Right atrium auricular region (tissue), 2 donors: ENCODE measurements around the gene ZBTB25. TPM values are rescaled to one million over a fixed set of nuclear protein-coding genes. Genes with fewer than 3 reads are reported as not detected.

ENCODE experiments used
- DNase-seq: peaks from one replicate; pipeline ENCODE4 v3.0.0-alpha.2; 2019; ENCODE audit warnings: low spot score
- H3K27ac ChIP-seq, 2 donors: fragments of 200-600 bp; sonication (generic); 1 replicate in 1 of 2; 2 replicates in 1 of 2; pipeline ENCODE4 v1.5.1; 2016 to 2019
- H3K27me3 ChIP-seq, 2 donors: fragments of 200-600 bp; sonication (generic); one replicate each; pipeline versions ENCODE4 v1.5.1 to v1.6.0; 2017 to 2019
- H3K36me3 ChIP-seq: fragments of 200-600 bp; sonication (generic); one replicate; pipeline ENCODE4 v1.5.1; 2016
- H3K4me1 ChIP-seq, 2 donors: fragments of 200-600 bp; sonication (generic); one replicate each; pipeline versions ENCODE4 v1.5.1 to v1.6.0; 2017 to 2019
- H3K4me3 ChIP-seq, 2 donors: fragments of 200-600 bp; sonication (generic); 1 replicate in 1 of 2; 2 replicates in 1 of 2; pipeline ENCODE4 v1.5.1; 2017 to 2019; ENCODE audit warnings: mild to moderate bottlenecking in 1 of 2, moderate library complexity in 1 of 2
- H3K9me3 ChIP-seq, 2 donors: fragments of 200-600 bp; sonication (generic); one replicate each; pipeline ENCODE4 v1.5.1; 2019
- total RNA-seq, 2 donors: library from RNA; depleted of rRNA; stranded (reverse); fragments of >200 nt; gene quantifications; one replicate each; pipeline ENCODE4 v1.1.0, GENCODE V29; 2016
- TF ChIP-seq, protein P1 (sequence below), 2 donors: fragments of 200-600 bp; sonication (generic); IDR thresholded peaks; one replicate each; pipeline ENCODE4 v1.5.1; 2019; ENCODE audit warnings: antibody characterized with exemption in 2 of 2

Gene ZBTB25
- total RNA-seq, 2 donors from 2014 or later, result 5.0 to 9.2 TPM

- TF ChIP-seq, protein P1, sequence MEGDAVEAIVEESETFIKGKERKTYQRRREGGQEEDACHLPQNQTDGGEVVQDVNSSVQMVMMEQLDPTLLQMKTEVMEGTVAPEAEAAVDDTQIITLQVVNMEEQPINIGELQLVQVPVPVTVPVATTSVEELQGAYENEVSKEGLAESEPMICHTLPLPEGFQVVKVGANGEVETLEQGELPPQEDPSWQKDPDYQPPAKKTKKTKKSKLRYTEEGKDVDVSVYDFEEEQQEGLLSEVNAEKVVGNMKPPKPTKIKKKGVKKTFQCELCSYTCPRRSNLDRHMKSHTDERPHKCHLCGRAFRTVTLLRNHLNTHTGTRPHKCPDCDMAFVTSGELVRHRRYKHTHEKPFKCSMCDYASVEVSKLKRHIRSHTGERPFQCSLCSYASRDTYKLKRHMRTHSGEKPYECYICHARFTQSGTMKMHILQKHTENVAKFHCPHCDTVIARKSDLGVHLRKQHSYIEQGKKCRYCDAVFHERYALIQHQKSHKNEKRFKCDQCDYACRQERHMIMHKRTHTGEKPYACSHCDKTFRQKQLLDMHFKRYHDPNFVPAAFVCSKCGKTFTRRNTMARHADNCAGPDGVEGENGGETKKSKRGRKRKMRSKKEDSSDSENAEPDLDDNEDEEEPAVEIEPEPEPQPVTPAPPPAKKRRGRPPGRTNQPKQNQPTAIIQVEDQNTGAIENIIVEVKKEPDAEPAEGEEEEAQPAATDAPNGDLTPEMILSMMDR (IDR thresholded peaks at IDR 0.05), result no peak
- no peak for DNase-seq
- Histone ChIP-seq H3K36me3 (no peaks in the 10 kb centered on the region), H3K27ac (no peak overlapping the region), H3K4me1 (peaks cover 0 to 19% of the 10 kb centered on the region in 2 donors), H3K27me3 (no peaks in the 10 kb centered on the region), H3K9me3 (no peaks in the 10 kb centered on the region), H3K4me3 (no peak overlapping the region)
Observed at GRCh38 chr14:64536488-64537245, 33.0 kb upstream of the ZBTB25 start.

DNA sequence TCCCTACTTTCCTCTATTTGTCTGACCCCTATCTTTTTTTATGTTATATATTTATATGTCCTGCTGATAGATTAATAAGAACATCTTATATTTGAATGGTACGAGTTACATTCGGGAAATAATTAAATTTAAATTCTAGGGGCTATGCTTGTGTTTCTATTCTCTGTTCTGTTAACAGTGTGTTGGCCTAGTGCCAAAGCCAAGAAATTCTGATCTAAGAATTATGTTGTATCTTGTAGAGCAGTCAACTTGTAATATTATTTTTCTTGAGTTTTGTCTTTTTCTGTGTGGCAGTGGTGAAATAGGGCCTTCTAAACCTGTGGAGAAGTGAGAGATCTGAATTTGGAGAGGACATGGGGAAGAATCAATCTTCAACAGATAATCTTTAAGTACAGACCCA, 27.9 kb upstream of the ZBTB25 start:
- no peak for DNase-seq
- no peaks in the 10 kb centered on the region for H3K27me3 ChIP-seq
- H3K4me1 ChIP-seq, result no peaks in the 10 kb centered on the region
- TF ChIP-seq, protein P1 (IDR thresholded peaks at IDR 0.05), result no peak
- no peaks in the 10 kb centered on the region for H3K36me3 ChIP-seq
- H3K4me3 ChIP-seq, result no peak overlapping the region
- H3K9me3 ChIP-seq, result no peaks in the 10 kb centered on the region
- H3K27ac ChIP-seq, result no peak overlapping the region

DNA sequence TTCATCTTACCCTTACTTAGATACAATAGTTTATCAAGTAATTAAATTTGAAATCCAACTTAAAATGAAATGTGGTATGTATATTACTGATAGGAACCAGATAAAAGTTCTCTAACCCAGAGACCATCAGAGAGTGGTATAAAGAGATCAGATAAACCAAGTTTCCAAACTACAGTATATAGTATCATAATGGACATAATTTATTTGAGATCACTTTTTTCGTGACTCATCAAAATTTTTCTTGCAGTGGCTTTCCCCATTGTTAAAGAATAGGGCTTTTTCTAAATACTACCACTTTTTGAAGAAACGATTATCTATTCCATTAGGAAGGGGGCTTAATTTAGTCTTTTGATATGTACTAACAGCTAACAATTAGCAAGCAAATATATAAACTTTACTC, 21.7 kb upstream of the ZBTB25 start:
- no peaks in the 10 kb centered on the region for H3K9me3 ChIP-seq

DNA sequence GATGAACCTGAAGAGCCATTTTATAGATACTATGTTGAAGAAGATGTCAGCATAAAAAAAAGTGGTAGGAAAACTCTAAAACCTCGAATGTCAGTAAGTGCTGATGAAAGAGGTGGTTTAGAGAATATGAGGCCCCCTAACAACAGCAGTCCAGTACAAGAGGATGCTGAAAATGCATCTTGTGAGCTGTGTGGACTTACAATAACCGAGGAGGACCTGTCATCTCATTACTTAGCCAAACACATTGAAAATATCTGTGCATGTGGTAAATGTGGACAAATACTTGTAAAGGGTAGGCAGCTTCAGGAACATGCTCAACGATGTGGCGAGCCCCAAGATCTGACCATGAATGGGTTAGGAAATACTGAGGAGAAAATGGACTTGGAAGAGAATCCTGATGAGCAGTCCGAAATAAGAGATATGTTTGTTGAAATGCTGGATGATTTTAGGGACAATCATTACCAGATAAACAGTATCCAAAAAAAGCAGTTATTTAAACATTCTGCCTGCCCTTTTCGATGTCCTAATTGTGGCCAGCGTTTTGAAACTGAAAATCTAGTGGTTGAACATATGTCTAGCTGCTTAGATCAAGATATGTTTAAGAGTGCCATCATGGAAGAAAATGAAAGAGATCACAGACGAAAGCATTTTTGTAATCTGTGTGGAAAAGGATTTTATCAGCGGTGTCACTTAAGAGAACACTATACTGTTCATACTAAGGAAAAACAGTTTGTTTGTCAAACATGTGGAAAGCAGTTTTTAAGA, 19.1 kb upstream of the ZBTB25 start:
- Histone ChIP-seq H3K4me3 (no peak overlapping the region), H3K27me3 (no peaks in the 10 kb centered on the region), H3K36me3 (peaks cover 14% of the 10 kb centered on the region), H3K27ac (no peak overlapping the region), H3K9me3 (no peaks in the 10 kb centered on the region), H3K4me1 (no peaks in the 10 kb centered on the region)
- TF ChIP-seq, protein P1 (IDR thresholded peaks at IDR 0.05), result no peak
- no peak for DNase-seq

More for the DNA sequence above, 21.7 kb upstream of the ZBTB25 start:
- Histone ChIP-seq H3K4me3 (no peak overlapping the region), H3K27ac (no peak overlapping the region), H3K27me3 (no peaks in the 10 kb centered on the region), H3K4me1 (no peaks in the 10 kb centered on the region), H3K36me3 (peaks cover 14% of the 10 kb centered on the region)
- no peak for DNase-seq
- TF ChIP-seq, protein P1 (IDR thresholded peaks at IDR 0.05), result no peak

DNA sequence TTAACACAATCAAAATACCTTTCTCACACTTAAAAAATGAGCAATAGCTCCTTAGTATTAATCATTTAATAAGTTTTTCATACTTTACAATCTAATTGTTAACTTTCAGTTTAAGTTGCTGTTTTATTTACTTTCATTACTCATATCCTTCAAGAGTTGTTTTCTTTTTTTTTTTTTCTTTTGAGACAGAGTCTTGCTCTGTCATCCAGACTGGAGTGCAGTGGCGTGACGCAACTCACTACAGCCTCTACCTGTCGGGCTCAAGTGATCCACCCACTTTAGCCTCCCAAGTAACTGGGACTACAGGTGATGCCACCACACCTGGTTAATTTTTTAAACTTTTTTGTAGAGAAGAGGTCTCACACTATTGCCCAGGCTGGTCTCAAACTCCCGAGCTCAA, 17.1 kb upstream of the ZBTB25 start:
- Histone ChIP-seq H3K36me3 (peaks cover 14% of the 10 kb centered on the region), H3K27me3 (no peaks in the 10 kb centered on the region), H3K27ac (no peak overlapping the region), H3K9me3 (no peaks in the 10 kb centered on the region), H3K4me3 (no peak overlapping the region), H3K4me1 (no peaks in the 10 kb centered on the region)
- TF ChIP-seq, protein P1 (IDR thresholded peaks at IDR 0.05), result no peak
- no peak for DNase-seq
